HepG2 (cell line): ENCODE data around the gene XPOT.

ENCODE experiments used
- CTCF ChIP-seq: sonication (generic); formaldehyde crosslinking; IDR thresholded peaks from 2 replicates; pipeline ENCODE4 v1.5.0; 2020; ENCODE audit warnings: mild to moderate bottlenecking, missing genetic modification reagents, moderate library complexity
- MAFK ChIP-seq, 2 experiments: IDR thresholded peaks in 1 of 2; conservative IDR thresholded peaks in 1 of 2; 2 replicates each; pipeline ENCODE4 v1.6.1; 2011; ENCODE audit warnings: improper control_type of control experiment in 2 of 2, low read length in 2 of 2
- ZNF567 ChIP-seq: sonication (generic); formaldehyde crosslinking; IDR thresholded peaks from 2 replicates; pipeline ENCODE4 v1.8.1; 2023; ENCODE audit warnings: mild to moderate bottlenecking, missing genetic modification reagents, borderline replicate concordance
- ZSCAN5A ChIP-seq: sonication (generic); formaldehyde crosslinking; IDR thresholded peaks from 2 replicates; pipeline ENCODE4 v1.8.0; 2022; ENCODE audit warnings: mild to moderate bottlenecking, missing genetic modification reagents, borderline replicate concordance

GRCh38 chr12:64385019-64385418 is 19.2 kb upstream of the XPOT start:
- TF ChIP-seq ZSCAN5A (CRISPR knock-in tag): no peak
- no peak for TF ChIP-seq CTCF (CRISPR knock-in tag)
- no peak for TF ChIP-seq MAFK (conservative IDR thresholded peaks at IDR 0.05 in 1 of 2, IDR thresholded peaks at IDR 0.05 in 1 of 2; ENCODE audit: low read length in 2 of 2)
- no peak for TF ChIP-seq ZNF567 (CRISPR knock-in tag)
